NCI-H526 treated with DMSO at 0.1 percent for 48 hours (cell line): Measurements from ENCODE around the gene PTCH1.

Experiments used
- DNase-seq: peaks from one replicate; lab custom pipeline; 2025; lab: John Stamatoyannopoulos, UW

PTCH1 gene

GRCh38 chr9:95462249-95463147 is 54.3 kb downstream of the PTCH1 start:
- DNase-seq, result peak; percentile 84

- DNase-seq, result no peak
Observed at GRCh38 chr9:95461448-95462248, 55.1 kb downstream of the PTCH1 start.

DNA sequence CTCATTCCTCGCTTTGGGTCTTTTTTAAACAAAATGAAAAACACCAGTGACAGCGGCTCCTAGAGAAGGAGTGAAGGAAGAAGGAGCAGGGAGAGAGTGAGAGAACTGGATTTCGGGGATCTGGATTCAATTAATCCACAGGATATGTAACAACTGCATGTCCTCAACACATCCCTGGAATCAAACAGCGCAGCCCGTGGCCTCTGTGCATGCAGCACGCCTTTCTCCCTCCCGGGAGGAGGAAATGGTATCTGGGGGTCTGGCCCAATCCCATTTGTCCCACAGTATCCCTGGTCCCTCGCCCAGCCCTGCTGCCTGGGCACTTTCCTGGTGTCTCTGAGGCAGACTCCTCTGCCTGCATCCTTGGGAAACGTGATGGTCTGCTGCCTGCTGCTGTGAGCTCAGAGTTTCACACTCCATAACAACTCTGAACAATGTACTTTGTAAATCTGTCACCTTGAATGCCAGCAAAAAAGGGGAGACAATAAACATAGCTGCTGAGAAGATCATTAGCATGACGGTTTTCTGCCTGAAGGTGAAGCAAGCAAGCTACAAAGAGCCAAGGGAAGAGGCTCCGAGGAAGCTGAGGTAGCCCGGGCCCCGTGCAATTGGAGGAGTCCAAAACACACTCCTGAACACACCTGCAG is 56.1 kb downstream of the PTCH1 start:
- DNase-seq, result no peak

DNA sequence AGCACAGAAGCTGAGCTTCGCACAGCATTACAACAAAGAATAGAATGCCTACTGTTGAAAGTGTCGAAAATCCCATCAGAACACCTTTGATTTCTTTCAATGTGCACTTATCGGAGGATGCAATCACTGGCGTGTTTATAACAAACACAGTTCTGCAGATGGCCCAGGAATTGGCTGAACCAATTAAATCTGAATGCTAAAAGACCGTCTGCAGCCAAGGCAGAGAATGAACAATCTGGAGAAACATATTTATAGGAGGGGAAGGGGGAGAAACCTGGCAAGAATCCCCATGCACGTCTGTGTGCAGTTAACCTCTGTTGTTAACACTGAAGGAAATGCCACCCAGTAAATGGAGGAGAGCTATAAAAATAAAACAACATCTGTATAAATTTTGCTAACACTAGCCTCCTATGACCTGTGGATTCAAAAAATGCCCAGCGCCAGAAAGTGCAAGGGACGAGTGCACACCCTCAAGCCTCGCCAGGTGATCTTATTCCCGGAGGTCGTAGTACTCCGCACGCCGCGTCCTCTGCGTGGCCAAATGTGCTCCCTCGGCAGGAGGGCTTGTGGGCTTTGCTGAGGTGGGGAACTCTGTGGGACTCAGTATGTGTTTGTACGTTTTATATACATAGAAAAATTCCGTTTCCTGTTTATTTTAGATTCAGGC is 56.8 kb downstream of the PTCH1 start:
- DNase-seq, result no peak

GRCh38 chr9:95459178-95459577 is 57.6 kb downstream of the PTCH1 start:
- no peak for DNase-seq

DNA sequence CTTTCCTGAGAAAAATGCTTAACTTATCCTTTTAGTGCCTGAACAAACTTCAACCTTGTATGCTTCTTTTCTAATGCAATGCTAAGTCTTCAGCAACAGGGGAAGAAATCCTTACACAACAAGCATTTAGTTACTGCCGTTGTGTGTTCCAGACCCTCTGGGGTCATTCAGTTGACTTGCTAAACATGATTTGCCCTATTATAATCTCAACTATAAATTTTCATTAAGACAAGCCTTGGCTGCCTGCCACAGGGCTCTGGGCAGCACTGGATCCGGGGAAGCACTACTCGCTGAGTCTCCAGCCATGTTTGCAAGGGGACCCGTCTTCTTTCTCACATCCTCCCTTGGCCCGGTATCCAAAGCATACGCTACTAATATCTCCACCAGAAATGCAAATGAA is 58.1 kb downstream of the PTCH1 start:
- no peak for DNase-seq

GRCh38 chr9:95457769-95458168 is 59.0 kb downstream of the PTCH1 start:
- no peak for DNase-seq

- no peak for DNase-seq
Observed at GRCh38 chr9:95455714-95456113, 61.1 kb downstream of the PTCH1 start.

DNA sequence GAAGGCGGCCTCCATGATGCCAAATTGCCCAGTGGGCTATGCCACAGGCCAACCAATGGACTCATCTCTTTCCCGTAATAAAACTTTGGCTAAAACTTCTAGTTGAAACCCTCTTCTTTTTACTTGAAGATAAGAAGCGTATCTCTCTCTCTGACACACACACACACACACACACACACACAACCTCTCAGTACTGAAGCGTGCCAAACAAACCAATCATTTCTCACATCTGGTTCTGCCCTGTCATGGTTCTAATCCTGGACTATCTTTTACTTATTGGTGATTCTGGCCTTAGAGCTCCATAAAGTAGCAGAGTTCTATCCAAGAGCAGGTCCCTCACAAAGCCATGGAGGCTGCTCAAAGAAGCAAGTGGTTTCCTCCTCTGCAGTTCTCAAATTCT is 64.6 kb downstream of the PTCH1 start:
- DNase-seq, result no peak

GRCh38 chr9:95451065-95451426 is 65.7 kb downstream of the PTCH1 start:
- no peak for DNase-seq

GRCh38 chr9:95450171-95451064 is 66.4 kb downstream of the PTCH1 start:
- no peak for DNase-seq

GRCh38 chr9:95449016-95449415 is 67.8 kb downstream of the PTCH1 start:
- no peak for DNase-seq

GRCh38 chr9:95447660-95448420 is 68.9 kb downstream of the PTCH1 start:
- DNase-seq, result no peak

DNA sequence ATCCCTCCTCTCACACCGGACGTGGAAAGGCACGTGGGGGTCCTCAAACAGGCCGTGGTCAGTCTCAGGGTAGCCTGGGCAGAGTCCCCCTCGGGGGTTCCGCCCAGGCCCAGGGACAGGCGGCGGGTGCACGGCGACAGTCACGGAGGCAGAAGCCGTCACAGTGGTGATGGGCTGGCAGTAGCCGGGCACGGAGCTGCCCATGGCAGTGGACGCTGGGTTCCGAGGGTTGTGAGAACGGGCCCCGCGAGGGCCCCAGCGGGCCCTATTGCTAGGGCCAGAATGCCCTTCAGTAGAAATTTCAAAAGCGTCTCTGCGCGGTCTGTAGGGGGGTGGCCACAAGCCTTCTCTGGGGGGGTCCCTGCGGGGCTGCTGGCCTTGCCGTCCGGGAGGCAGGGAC is 69.8 kb downstream of the PTCH1 start:
- DNase-seq, result no peak

- no peak for DNase-seq
Observed at GRCh38 chr9:95446259-95446658, 70.5 kb downstream of the PTCH1 start.

DNA sequence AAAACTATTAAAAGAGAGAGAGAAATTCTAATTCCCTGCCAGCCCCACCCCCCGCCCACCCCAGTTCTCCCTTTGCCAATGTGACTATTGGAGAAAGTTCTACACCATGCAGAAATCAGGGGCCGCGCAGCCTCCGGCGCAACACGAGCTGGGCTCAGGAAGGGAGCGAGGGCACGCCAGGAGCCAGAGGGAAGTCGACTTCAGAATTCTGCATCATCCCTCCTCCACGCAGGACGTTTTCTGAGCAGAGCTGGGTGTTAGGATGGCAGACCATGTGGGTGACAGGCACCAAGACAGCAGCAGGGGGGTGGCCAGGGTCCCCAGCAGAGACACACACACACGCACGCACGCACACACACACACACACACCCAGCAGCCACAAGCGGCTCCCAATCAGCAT is 72.6 kb downstream of the PTCH1 start:
- DNase-seq, result no peak

GRCh38 chr9:95443301-95443700 is 73.5 kb downstream of the PTCH1 start:
- DNase-seq, result no peak

GRCh38 chr9:95441081-95441480 is 75.7 kb downstream of the PTCH1 start:
- DNase-seq, result no peak

DNA sequence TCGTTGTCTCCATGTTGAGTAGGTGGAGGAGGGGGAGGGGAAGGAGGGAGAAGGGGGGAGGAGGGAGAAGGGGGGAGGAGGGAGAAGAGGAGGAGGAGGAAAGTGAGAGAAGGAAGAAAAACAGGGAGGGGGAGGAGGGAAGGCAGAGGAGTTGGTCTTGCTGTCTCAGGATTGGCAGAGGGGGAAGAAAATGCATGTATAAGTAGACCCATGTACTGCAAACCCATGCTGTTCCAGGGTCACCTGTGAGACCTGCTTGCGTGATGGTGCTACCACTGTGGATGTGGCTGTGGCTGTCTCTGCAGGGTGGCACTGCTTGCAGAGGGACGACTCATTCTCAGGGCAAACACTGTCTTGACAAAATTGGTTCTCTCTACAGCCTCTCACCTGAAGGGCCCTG is 76.3 kb downstream of the PTCH1 start:
- no peak for DNase-seq

DNA sequence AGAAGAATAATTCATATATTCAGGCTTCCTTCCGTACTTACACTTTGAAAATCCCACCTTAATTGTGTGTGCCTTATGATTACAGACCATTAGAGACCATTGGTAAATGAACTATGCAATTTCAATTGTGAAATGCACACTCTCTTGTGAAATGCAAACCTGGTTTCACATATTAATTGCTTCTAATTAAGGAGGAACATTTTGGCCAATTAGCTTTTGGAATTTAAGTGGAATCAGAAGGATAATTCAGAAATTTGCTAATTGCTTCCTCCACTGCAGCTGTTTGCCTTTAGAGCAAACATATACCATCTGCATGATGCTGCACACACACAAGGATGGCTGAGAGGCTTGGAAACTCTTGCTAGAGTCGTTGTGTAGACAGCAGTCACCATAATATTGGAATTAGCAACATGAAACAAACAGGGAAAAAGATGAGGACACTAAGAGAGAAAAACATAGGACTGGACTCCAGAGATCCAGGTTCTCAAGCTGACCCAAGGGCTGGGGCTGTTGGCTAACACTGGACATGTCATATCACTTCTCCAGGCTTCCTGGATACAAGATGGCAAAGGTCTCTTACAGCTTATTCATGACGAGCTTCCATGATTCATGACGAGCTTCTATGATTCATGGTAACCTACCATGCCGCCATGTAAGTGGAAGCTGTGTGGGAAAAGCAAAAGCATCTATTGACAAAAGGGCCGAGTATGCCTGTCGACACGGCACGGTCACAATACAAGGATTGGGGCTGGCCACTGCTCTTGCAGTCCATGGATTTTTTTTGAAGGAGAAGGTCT is 78.0 kb downstream of the PTCH1 start:
- DNase-seq, result no peak
